Activated naive CD8-positive, alpha-beta T cell treated with anti-CD3 and anti-CD28 coated beads for 36 hours (primary cell): ENCODE measurements around the gene CHN2. TPM values are rescaled to one million over a fixed set of nuclear protein-coding genes. Genes with fewer than 3 reads are reported as not detected.

ENCODE experiments used
- DNase-seq: peaks from one replicate; pipeline ENCODE4 v3.0.0; 2021
- H3K27ac Mint-ChIP-seq: one replicate; pipeline ENCODE4 v1.8.0; 2022; ENCODE audit warnings: mild to moderate bottlenecking, moderate library complexity, mixed read lengths
- H3K27me3 Mint-ChIP-seq: one replicate; pipeline ENCODE4 v1.8.0; 2022; ENCODE audit warnings: mild to moderate bottlenecking, mixed read lengths
- H3K36me3 Mint-ChIP-seq: one replicate; pipeline ENCODE4 v1.8.0; 2021; ENCODE audit warnings: mild to moderate bottlenecking, mixed read lengths
- H3K4me1 Mint-ChIP-seq: one replicate; pipeline ENCODE4 v1.8.0; 2021; ENCODE audit warnings: mixed read lengths
- H3K4me3 Mint-ChIP-seq: one replicate; pipeline ENCODE4 v1.8.0; 2022; ENCODE audit warnings: mild to moderate bottlenecking, moderate library complexity, mixed read lengths
- H3K9me3 Mint-ChIP-seq: one replicate; pipeline ENCODE4 v1.8.0; 2022; ENCODE audit warnings: mixed read lengths
- total RNA-seq, 2 experiments: library from RNA; stranded (reverse); gene quantifications; one replicate each; pipeline ENCODE4 v1.2.3, GENCODE V29; 2021

CHN2 gene
- total RNA-seq, 2 experiments from 2014 or later: 0.80 to 1.6 TPM

DNA sequence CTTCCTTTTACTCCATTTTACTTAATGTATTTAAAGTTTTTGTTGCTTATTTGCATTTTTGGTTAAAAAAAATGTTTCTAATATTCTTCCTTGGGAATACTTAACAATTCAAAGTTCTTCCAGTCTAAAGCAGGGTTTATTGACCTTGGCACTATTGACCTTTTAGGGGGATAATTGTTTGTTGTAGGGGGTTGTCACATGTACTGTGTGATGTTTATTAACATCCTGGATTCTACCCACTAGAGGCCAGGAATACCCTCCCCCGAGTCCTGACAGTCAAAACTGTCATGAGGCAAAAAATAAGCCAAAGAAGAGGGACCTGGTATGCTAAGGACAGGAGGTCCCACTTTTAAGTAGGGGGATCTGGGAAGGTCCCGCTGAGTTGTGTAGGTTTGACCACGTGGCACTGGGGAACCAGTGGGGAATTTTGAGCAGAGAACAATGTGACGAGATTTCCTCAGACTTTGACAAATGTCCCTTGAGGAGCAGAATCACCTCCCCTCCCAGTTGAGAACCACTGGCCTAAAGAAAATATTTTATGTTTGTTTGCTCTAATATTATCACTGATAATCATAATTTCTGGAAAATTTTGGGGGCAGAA lies 190.7 kb downstream of the CHN2 start:
- no peak for DNase-seq
- Mint-ChIP-seq H3K9me3 (no peaks in the 10 kb centered on the region), H3K4me3 (no peak overlapping the region), H3K27ac (no peak overlapping the region), H3K36me3 (no peaks in the 10 kb centered on the region), H3K4me1 (no peaks in the 10 kb centered on the region), H3K27me3 (no peaks in the 10 kb centered on the region)

- no peaks in the 10 kb centered on the region for H3K4me1 Mint-ChIP-seq
These were observed 191.7 kb downstream of the CHN2 start for GRCh38 chr7:29386196-29386765.

DNA sequence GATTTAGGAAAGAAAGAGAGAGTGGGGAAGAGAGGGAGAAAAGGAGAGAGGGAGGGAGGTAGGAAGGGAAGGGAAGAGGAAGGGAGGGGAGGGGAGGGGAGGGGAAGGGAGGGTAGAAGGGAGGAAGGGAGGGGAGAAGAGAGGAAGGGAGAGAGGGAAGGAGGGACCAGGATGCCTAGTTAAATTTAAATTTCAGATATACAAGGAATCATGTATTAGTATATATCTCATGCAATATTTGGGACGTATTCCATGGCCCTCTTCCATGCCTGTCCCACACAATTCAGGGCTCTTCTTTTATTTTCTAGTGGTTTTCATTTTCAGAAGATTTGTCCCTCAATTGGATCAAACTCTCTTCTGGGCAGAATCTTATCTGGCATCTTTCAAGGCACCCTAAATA lies 196.7 kb downstream of the CHN2 start:
- H3K36me3 Mint-ChIP-seq: no peaks in the 10 kb centered on the region
- peaks cover 3% of the 10 kb centered on the region for H3K27me3 Mint-ChIP-seq
- no peak overlapping the region for H3K27ac Mint-ChIP-seq
- H3K9me3 Mint-ChIP-seq: no peaks in the 10 kb centered on the region
- no peak for DNase-seq
- no peaks in the 10 kb centered on the region for H3K4me1 Mint-ChIP-seq
- H3K4me3 Mint-ChIP-seq: no peak overlapping the region

More at GRCh38 chr7:29386196-29386765, 191.7 kb downstream of the CHN2 start:
- H3K27me3 Mint-ChIP-seq: no peaks in the 10 kb centered on the region
- no peak overlapping the region for H3K4me3 Mint-ChIP-seq
- H3K27ac Mint-ChIP-seq: no peak overlapping the region
- H3K36me3 Mint-ChIP-seq: no peaks in the 10 kb centered on the region
- DNase-seq: no peak
- H3K9me3 Mint-ChIP-seq: no peaks in the 10 kb centered on the region

DNA sequence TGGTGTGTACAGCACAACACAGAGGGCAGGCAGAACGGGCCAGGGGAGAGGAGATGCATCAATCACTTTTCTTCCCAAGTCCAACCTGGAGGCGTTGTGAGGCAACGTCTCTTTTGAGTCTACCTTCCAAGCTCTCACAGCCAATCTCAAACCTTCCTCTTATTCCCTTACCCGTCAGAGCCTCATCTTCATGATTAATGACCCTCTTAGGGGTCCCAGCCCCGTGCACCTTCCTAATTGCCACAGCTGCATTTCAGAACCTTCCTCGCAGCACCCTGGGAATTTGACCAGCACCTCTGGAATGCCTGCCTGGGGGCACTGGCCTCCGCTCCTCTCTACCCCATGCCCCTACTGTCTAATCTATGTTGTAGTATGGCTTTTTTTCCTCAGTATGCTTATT lies 199.7 kb downstream of the CHN2 start:
- Mint-ChIP-seq H3K36me3 (no peaks in the 10 kb centered on the region), H3K9me3 (no peaks in the 10 kb centered on the region), H3K4me1 (peaks cover 3% of the 10 kb centered on the region), H3K4me3 (no peak overlapping the region), H3K27ac (no peak overlapping the region), H3K27me3 (peaks cover 3% of the 10 kb centered on the region)
- no peak for DNase-seq

DNA sequence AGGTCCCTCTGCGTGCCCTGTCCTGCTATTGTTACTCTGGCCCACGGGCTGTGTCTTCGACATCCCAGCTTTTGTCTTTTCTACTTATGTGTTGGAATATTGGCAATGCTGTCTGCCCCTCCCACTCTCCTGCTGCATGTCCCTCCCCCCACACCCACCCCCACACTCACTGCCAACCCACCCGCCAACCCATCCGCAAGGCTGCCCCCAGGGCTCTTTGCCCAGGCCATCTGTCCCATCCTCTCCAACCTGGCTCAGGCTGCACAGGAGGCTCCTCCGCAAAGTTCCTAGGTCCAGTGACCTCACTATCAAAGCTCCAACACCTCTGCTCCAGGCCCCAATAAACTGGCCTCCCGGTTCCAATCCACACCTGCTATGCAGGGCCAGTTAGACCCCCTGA lies 202.0 kb downstream of the CHN2 start:
- Mint-ChIP-seq H3K4me1 (peaks cover 3% of the 10 kb centered on the region), H3K27ac (no peak overlapping the region), H3K4me3 (no peak overlapping the region)

DNA sequence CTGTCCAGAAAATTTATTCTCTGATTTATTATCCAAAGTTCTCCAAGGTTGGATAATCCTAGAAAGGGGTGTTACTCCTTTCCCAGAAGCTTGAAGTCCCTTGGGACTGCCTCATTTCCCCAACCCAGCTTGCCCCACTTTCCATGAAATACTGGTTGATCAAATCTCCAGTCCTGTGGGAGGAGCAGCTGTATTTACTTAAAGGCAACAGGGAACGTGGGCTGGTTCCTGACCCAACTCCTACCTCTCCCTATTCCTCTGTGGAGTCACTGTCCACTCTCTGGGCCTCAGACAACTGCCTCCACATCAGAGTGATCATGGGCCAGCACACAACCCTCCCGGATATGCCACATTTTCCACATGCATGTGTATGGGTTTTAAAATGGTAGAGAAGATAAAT lies 202.8 kb downstream of the CHN2 start:
- no peaks in the 10 kb centered on the region for H3K36me3 Mint-ChIP-seq
- H3K27ac Mint-ChIP-seq: no peak overlapping the region
- DNase-seq: no peak
- H3K27me3 Mint-ChIP-seq: peaks cover 3% of the 10 kb centered on the region
- H3K4me3 Mint-ChIP-seq: no peak overlapping the region
- H3K4me1 Mint-ChIP-seq: peaks cover 3% of the 10 kb centered on the region
- H3K9me3 Mint-ChIP-seq: no peaks in the 10 kb centered on the region

More for the DNA sequence above, 202.0 kb downstream of the CHN2 start:
- H3K27me3 Mint-ChIP-seq: peaks cover 3% of the 10 kb centered on the region
- DNase-seq: no peak
- H3K9me3 Mint-ChIP-seq: no peaks in the 10 kb centered on the region
- H3K36me3 Mint-ChIP-seq: no peaks in the 10 kb centered on the region

DNA sequence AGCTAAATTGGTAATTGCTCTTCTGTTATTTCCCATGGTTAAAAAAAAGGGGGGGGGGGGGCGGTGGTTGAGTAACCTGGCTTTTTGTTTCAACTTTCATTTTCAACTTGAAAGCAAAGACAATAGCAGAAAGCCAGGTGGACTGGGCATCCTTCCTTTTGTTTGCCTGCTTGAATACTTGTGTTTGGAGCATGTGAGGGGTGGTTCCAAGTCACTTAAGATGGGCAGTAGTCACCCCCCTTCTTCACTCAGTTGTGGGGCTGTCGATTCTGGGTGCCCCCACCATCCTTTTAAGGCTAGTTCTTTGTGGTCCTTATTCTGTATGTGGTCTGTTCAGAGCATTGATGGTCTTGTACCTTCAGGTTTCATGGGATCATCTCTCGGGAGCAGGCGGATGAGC lies 203.4 kb downstream of the CHN2 start:
- no peak overlapping the region for H3K27ac Mint-ChIP-seq
- no peak overlapping the region for H3K4me3 Mint-ChIP-seq
- H3K27me3 Mint-ChIP-seq: peaks cover 3% of the 10 kb centered on the region
- H3K36me3 Mint-ChIP-seq: no peaks in the 10 kb centered on the region
- no peaks in the 10 kb centered on the region for H3K9me3 Mint-ChIP-seq
- H3K4me1 Mint-ChIP-seq: peaks cover 3% of the 10 kb centered on the region
- DNase-seq: no peak

DNA sequence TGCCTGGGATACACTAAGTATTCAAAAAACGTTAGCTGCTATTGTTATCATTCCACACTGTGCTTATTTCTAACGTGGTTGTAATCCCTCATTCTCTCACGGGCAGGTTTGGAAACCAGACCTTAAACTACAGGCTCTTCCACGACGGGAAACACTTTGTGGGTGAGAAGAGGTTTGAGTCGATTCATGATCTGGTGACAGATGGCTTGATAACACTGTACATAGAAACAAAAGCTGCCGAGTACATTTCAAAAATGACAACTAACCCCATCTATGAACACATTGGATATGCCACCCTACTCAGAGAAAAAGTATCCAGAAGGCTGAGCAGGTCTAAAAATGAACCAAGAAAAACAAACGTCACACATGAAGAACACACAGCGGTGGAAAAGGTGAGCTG lies 205.9 kb downstream of the CHN2 start:
- Mint-ChIP-seq H3K36me3 (no peaks in the 10 kb centered on the region), H3K27me3 (no peaks in the 10 kb centered on the region), H3K9me3 (no peaks in the 10 kb centered on the region)

DNA sequence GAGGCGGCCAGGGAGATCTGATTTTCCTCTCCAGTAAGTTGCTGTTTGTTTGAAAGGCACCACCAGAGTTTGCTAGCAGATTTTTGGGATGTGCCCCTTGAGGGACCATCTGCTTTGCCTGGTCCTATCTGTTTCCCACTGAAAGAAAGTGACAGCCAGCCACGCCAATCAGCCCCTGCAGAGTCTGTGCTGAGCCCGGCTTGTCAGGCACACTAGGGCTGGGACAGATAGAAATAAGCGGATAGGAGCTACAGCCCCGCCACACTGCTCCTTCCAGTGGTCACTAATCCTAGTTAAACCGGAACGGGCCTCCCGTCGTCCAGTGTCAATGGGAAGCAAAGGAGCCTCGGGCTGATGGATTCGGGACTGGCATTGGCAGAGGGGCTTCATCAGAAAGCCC lies 207.2 kb downstream of the CHN2 start:
- Mint-ChIP-seq H3K36me3 (no peaks in the 10 kb centered on the region), H3K4me1 (peaks cover 3% of the 10 kb centered on the region), H3K27ac (no peak overlapping the region), H3K4me3 (no peak overlapping the region), H3K9me3 (no peaks in the 10 kb centered on the region), H3K27me3 (peaks cover 3% of the 10 kb centered on the region)
- no peak for DNase-seq

More for the DNA sequence above, 205.9 kb downstream of the CHN2 start:
- no peak overlapping the region for H3K4me3 Mint-ChIP-seq
- DNase-seq: no peak
- no peak overlapping the region for H3K27ac Mint-ChIP-seq
- peaks cover 3% of the 10 kb centered on the region for H3K4me1 Mint-ChIP-seq

DNA sequence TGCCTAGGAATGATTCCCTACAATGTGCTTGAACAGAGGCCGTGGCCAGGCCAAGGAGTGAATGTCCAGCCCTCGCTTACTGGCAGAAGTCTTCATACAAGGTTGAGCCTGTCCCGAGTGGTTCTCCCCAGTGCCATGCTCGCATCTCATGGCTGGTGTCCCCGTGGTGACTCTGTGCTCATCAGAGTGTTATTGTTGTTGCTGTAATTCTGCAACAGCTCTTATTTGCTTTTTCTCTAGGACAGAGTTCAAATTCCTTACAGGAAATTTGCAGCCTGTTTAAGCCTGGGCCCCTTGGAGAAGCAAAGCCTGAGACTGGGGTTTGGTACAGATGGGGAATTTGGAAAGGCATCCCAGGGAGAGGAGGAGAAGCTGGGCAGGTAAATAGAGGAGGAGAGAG lies 211.3 kb downstream of the CHN2 start:
- no peak for DNase-seq
- Mint-ChIP-seq H3K9me3 (no peaks in the 10 kb centered on the region), H3K27ac (no peak overlapping the region), H3K4me3 (no peak overlapping the region), H3K36me3 (no peaks in the 10 kb centered on the region), H3K4me1 (no peaks in the 10 kb centered on the region), H3K27me3 (peaks cover 10% of the 10 kb centered on the region)

GRCh38 chr7:29406366-29406765 lies 211.8 kb downstream of the CHN2 start:
- H3K4me1 Mint-ChIP-seq: no peaks in the 10 kb centered on the region
- no peaks in the 10 kb centered on the region for H3K9me3 Mint-ChIP-seq
- H3K27me3 Mint-ChIP-seq: peaks cover 10% of the 10 kb centered on the region
- H3K27ac Mint-ChIP-seq: no peak overlapping the region
- H3K36me3 Mint-ChIP-seq: no peaks in the 10 kb centered on the region
- H3K4me3 Mint-ChIP-seq: no peak overlapping the region
- DNase-seq: no peak

DNA sequence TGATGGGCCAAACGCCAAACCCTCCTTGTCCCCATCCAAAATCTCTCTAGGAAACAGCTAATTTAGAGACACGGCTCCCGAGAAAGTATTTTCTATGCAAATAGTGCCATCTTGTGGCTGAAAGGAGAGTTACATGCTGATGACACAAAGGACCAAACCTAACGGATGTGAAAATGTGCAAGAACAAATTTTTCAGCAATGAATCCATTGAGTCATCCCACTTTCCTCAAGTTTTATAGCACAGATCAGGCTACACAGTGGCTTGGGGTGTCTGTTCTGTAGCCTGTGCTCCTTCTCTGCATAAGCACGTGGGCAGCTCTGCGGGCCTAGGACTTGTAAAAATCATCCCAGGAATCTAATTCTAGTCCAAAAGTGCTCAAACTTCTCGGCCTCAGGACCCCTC lies 214.3 kb downstream of the CHN2 start:
- DNase-seq: peak; percentile 16
- Mint-ChIP-seq H3K9me3 (no peaks in the 10 kb centered on the region), H3K4me1 (no peaks in the 10 kb centered on the region), H3K36me3 (no peaks in the 10 kb centered on the region), H3K27me3 (peaks cover 10% of the 10 kb centered on the region), H3K27ac (no peak overlapping the region), H3K4me3 (no peak overlapping the region)

- Mint-ChIP-seq H3K36me3 (no peaks in the 10 kb centered on the region), H3K9me3 (no peaks in the 10 kb centered on the region), H3K27me3 (peaks cover 7% of the 10 kb centered on the region), H3K27ac (no peak overlapping the region), H3K4me1 (no peaks in the 10 kb centered on the region), H3K4me3 (no peak overlapping the region)
- DNase-seq: no peak
These were observed 216.4 kb downstream of the CHN2 start for GRCh38 chr7:29410996-29411395.

- H3K27ac Mint-ChIP-seq: no peak overlapping the region
These were observed 218.3 kb downstream of the CHN2 start for GRCh38 chr7:29412912-29413311.

DNA sequence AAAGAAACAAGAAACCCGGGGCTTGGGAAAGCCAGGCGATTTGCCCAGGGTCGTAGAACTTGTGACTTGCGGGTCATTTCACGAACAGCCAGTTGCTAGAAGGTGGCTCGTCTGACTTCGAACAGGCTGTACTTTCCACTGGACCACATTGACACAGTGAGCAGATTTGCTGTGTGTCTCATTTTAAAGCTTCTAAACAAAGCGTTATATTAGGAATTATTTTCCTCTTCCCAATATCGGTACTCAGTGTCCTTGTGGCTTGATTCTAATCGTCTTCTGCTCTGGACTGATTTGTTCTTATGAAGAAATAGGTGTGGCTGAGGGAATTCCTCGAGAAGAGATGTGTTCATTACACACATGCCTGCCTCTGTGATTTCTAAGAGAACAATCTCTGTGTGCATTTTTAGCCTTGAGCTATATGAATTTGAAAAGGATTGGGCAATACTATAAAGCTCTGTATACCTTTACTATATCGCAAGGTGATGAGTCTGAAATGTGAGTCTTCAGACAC lies 219.1 kb downstream of the CHN2 start:
- Mint-ChIP-seq H3K9me3 (no peaks in the 10 kb centered on the region), H3K27me3 (peaks cover 3% of the 10 kb centered on the region), H3K27ac (no peak overlapping the region), H3K36me3 (no peaks in the 10 kb centered on the region), H3K4me3 (no peak overlapping the region), H3K4me1 (no peaks in the 10 kb centered on the region)
- no peak for DNase-seq

More at GRCh38 chr7:29412912-29413311, 218.3 kb downstream of the CHN2 start:
- Mint-ChIP-seq H3K27me3 (peaks cover 7% of the 10 kb centered on the region), H3K36me3 (no peaks in the 10 kb centered on the region), H3K4me1 (no peaks in the 10 kb centered on the region), H3K9me3 (no peaks in the 10 kb centered on the region), H3K4me3 (no peak overlapping the region)
- DNase-seq: no peak

GRCh38 chr7:29414216-29414615 lies 219.6 kb downstream of the CHN2 start:
- no peaks in the 10 kb centered on the region for H3K9me3 Mint-ChIP-seq
- DNase-seq: no peak
- no peaks in the 10 kb centered on the region for H3K4me1 Mint-ChIP-seq
- H3K4me3 Mint-ChIP-seq: no peak overlapping the region
- H3K27ac Mint-ChIP-seq: no peak overlapping the region
- no peaks in the 10 kb centered on the region for H3K36me3 Mint-ChIP-seq
- H3K27me3 Mint-ChIP-seq: no peaks in the 10 kb centered on the region
